Testis (tissue), 2 donors: ENCODE measurements around the gene PRR36.

Experiments
- CTCF ChIP-seq, 3 experiments: fragments of 450-650 bp in 2 of 3; fragments of 200-600 bp in 1 of 3; sonication (generic) in 1 of 3; IDR thresholded peaks; one replicate each; pipeline ENCODE4 v1.5.1; 2016 to 2019; ENCODE audit warnings: antibody characterized with exemption in 3 of 3, mild to moderate bottlenecking in 2 of 3, moderate library complexity in 1 of 3
- POLR2A ChIP-seq: fragments of 450-650 bp; IDR thresholded peaks from one replicate; pipeline ENCODE4 v1.6.1; 2017; ENCODE audit warnings: antibody characterized with exemption, mild to moderate bottlenecking, moderate library complexity

GRCh38 chr19:7887408-7888144 is 13.4 kb upstream of the PRR36 start:
- TF ChIP-seq CTCF (IDR thresholded peaks at IDR 0.05), result no peak
- no peak for TF ChIP-seq POLR2A
